Neural cell (in vitro differentiated cells): ENCODE measurements around the gene FSTL1. TPM values are rescaled to one million over a fixed set of nuclear protein-coding genes. Genes with fewer than 3 reads are reported as not detected.

Experiments
- H2AFZ ChIP-seq: fragments of 200-600, 300-800 bp; sonication (generic), shearing (Covaris generic); 2 replicates; pipeline ENCODE4 v1.6.0; 2014; ENCODE audit warnings: low read depth, mild to moderate bottlenecking, antibody characterized with exemption, low read length, moderate library complexity
- H3F3A ChIP-seq: fragments of 200-600 bp; shearing (Covaris generic); 2 replicates; pipeline ENCODE4 v1.6.1; 2016; ENCODE audit warnings: mild to moderate bottlenecking, moderate library complexity, mixed read lengths, antibody characterized with exemption, low read length; ENCODE audit not compliant: insufficient read depth, poor library complexity, severe bottlenecking
- H3K27ac ChIP-seq: fragments of 200-600, 300-800 bp; sonication (generic), shearing (Covaris generic); 2 replicates; pipeline ENCODE4 v1.5.1; 2014; ENCODE audit warnings: mild to moderate bottlenecking, low read length, moderate library complexity
- H3K27me3 ChIP-seq: fragments of 300-800, 200-600 bp; sonication (generic), shearing (Covaris generic); 2 replicates; pipeline ENCODE4 v1.6.0; 2014; ENCODE audit warnings: mild to moderate bottlenecking, low read depth, low read length, moderate library complexity; ENCODE audit not compliant: insufficient read depth
- H3K36me3 ChIP-seq: fragments of 300-800, 200-600 bp; sonication (generic), shearing (Covaris generic); 2 replicates; pipeline ENCODE4 v1.5.1; 2014; ENCODE audit warnings: mild to moderate bottlenecking, antibody characterized with exemption, low read length, moderate library complexity; ENCODE audit not compliant: insufficient read depth
- H3K4me2 ChIP-seq: fragments of 300-800, 200-600 bp; sonication (generic), shearing (Covaris generic); 2 replicates; pipeline ENCODE4 v1.6.0; 2014; ENCODE audit warnings: mild to moderate bottlenecking, low read length
- H3K4me3 ChIP-seq: fragments of 300-800, 200-600 bp; sonication (generic), shearing (Covaris generic); 2 replicates; pipeline ENCODE4 v1.5.1; 2014; ENCODE audit warnings: mild to moderate bottlenecking, low read length, moderate library complexity
- H3K79me2 ChIP-seq: fragments of 200-600 bp; shearing (Covaris generic); replicated peaks from 2 replicates; pipeline ENCODE4 v1.6.0; 2014; ENCODE audit warnings: mild to moderate bottlenecking, low read length, moderate library complexity; ENCODE audit not compliant: insufficient read depth
- H3K9ac ChIP-seq: fragments of 300-800, 200-600 bp; sonication (generic), shearing (Covaris generic); 2 replicates; pipeline ENCODE4 v1.6.1; 2016; ENCODE audit warnings: mild to moderate bottlenecking, low read length, mixed read lengths
- H3K9me2 ChIP-seq: fragments of 200-600 bp; shearing (Covaris generic); 2 replicates; pipeline ENCODE4 v1.6.1; 2016; ENCODE audit warnings: mild to moderate bottlenecking, low read length, mixed read lengths; ENCODE audit not compliant: insufficient read depth
- H3K9me3 ChIP-seq: fragments of 200-600, 300-800 bp; sonication (generic), shearing (Covaris generic); 2 replicates; pipeline ENCODE4 v1.6.1; 2016; ENCODE audit warnings: mild to moderate bottlenecking, mixed run types, low read length, moderate library complexity, mixed read lengths
- H4K20me1 ChIP-seq: fragments of 200-600 bp; shearing (Covaris generic); 2 replicates; pipeline ENCODE4 v1.6.1; 2016; ENCODE audit warnings: mild to moderate bottlenecking, mixed run types; ENCODE audit not compliant: insufficient read depth
- CTCF ChIP-seq: fragments of 450-650 bp; IDR thresholded peaks from 2 replicates; pipeline ENCODE4 v1.5.1; 2014; ENCODE audit warnings: antibody characterized with exemption, mild to moderate bottlenecking, moderate library complexity; ENCODE audit not compliant: poor library complexity, severe bottlenecking
- EP300 ChIP-seq: fragments of 450-650 bp; conservative IDR thresholded peaks from 2 replicates; pipeline ENCODE4 v1.6.1; 2014; ENCODE audit warnings: antibody characterized with exemption, mild to moderate bottlenecking, moderate library complexity; ENCODE audit not compliant: poor library complexity, severe bottlenecking
- EZH2 ChIP-seq: fragments of 200-600, 300-800 bp; shearing (Covaris generic), sonication (generic); IDR thresholded peaks from 2 replicates; pipeline ENCODE4 v1.6.1; 2014; ENCODE audit warnings: antibody characterized with exemption, low read length, borderline replicate concordance, mild to moderate bottlenecking; ENCODE audit not compliant: insufficient read depth, poor library complexity, severe bottlenecking
- MXI1 ChIP-seq: fragments of 450-650 bp; conservative IDR thresholded peaks from 2 replicates; pipeline ENCODE4 v1.6.1; 2014; ENCODE audit warnings: antibody characterized with exemption, mild to moderate bottlenecking; ENCODE audit not compliant: poor library complexity, severe bottlenecking
- POLR2AphosphoS5 ChIP-seq: IDR thresholded peaks from 2 replicates; pipeline ENCODE4 v1.6.1; 2012
- RAD21 ChIP-seq: fragments of 450-650 bp; conservative IDR thresholded peaks from 2 replicates; pipeline ENCODE4 v1.6.1; 2014; ENCODE audit warnings: antibody characterized with exemption, mild to moderate bottlenecking, moderate library complexity
- REST ChIP-seq: IDR thresholded peaks from 2 replicates; pipeline ENCODE4 v1.6.1; 2012; ENCODE audit warnings: borderline replicate concordance
- SMC3 ChIP-seq: fragments of 450-650 bp; conservative IDR thresholded peaks from 2 replicates; pipeline ENCODE4 v1.6.1; 2014; ENCODE audit warnings: antibody characterized with exemption, mild to moderate bottlenecking, moderate library complexity; ENCODE audit not compliant: poor library complexity
- TAF1 ChIP-seq: IDR thresholded peaks from 2 replicates; pipeline ENCODE4 v1.6.1; 2012; ENCODE audit warnings: low read depth
- polyA plus RNA-seq: library from polyadenylated mRNA; depleted of rRNA; stranded (reverse); fragments of >200 nt; gene quantifications from 2 replicates; pipeline ENCODE4 v1.2.3, GENCODE V29; 2014

FSTL1 gene
- polyA plus RNA-seq, 1 donor from 2014 or later, result 12.3 TPM

- Histone ChIP-seq H3K9me2 (no peaks in the 10 kb centered on the region), H4K20me1 (no peaks in the 10 kb centered on the region), H3K36me3 (no peaks in the 10 kb centered on the region), H3K79me2 (no peaks in the 10 kb centered on the region), H3K9ac (no peak overlapping the region), H3K4me2 (no peak overlapping the region), H2AFZ (no peak overlapping the region), H3K27ac (no peak overlapping the region), H3K9me3 (no peaks in the 10 kb centered on the region), H3F3A (no peaks in the 10 kb centered on the region), H3K4me3 (no peak overlapping the region), H3K27me3 (no peaks in the 10 kb centered on the region)
- no peak for TF ChIP-seq POLR2AphosphoS5
These were observed 56.4 kb downstream of the FSTL1 start for GRCh38 chr3:120394347-120394746.

GRCh38 chr3:120393761-120394160 is 57.0 kb downstream of the FSTL1 start:
- Histone ChIP-seq H2AFZ (no peak overlapping the region), H3F3A (no peaks in the 10 kb centered on the region)

More at GRCh38 chr3:120393761-120394160, 57.0 kb downstream of the FSTL1 start:
- Histone ChIP-seq H3K79me2 (no peaks in the 10 kb centered on the region), H3K36me3 (no peaks in the 10 kb centered on the region), H3K27ac (no peak overlapping the region), H3K9ac (no peak overlapping the region), H4K20me1 (no peaks in the 10 kb centered on the region), H3K4me3 (no peak overlapping the region), H3K4me2 (no peak overlapping the region), H3K27me3 (no peaks in the 10 kb centered on the region), H3K9me3 (no peaks in the 10 kb centered on the region), H3K9me2 (no peaks in the 10 kb centered on the region)
- TF ChIP-seq EZH2 (no peak), POLR2AphosphoS5 (no peak), REST (no peak), MXI1 (no peak), RAD21 (no peak), EP300 (no peak), TAF1 (no peak), CTCF (no peak), SMC3 (no peak)
